T-helper 2 cell treated with Interferon-gamma antibody and Interleukin-4, amounts not matched to agents 100 ng/mL and 5 ng/mL, for 36 hours (primary cell): Measurements from ENCODE around the gene NEK10. TPM values are rescaled to one million over a fixed set of nuclear protein-coding genes. Genes with fewer than 3 reads are reported as not detected.

Source experiments
- intact Hi-C: fragments of 100-400 bp; cut with micrococcal nuclease; formaldehyde crosslinking; loops from one replicate; pipeline ENCODE4 v1.15.1; 2023
- total RNA-seq: library from RNA; stranded (reverse); gene quantifications from 2 replicates; pipeline ENCODE4 v1.2.3, GENCODE V29; 2022

NEK10 gene
- total RNA-seq, 1 donor from 2014 or later, result 1.5 TPM

GRCh38 chr3:27125821-27126501 is 243.2 kb downstream of the NEK10 start:
- intact Hi-C loops, result no loop called here

DNA sequence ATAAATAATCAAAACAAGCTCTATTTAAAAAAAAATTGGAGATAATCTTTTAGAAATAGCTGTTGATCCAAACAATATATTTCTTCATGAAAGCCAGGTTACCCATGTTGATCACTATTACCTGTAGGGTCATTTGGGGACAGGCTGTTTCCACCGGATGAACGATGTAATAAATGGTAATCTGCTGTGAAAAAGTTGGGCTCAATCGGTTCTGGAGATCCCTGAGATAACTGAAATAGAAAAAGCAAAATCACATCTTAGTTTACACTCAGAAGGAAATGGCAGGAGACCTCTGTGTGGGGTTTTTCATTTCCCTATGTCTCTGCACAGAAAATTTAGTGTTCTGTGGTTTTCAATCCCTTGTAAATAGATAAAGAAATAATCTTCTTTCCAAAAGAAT is 249.5 kb downstream of the NEK10 start:
- intact Hi-C loops, result no loop called here

DNA sequence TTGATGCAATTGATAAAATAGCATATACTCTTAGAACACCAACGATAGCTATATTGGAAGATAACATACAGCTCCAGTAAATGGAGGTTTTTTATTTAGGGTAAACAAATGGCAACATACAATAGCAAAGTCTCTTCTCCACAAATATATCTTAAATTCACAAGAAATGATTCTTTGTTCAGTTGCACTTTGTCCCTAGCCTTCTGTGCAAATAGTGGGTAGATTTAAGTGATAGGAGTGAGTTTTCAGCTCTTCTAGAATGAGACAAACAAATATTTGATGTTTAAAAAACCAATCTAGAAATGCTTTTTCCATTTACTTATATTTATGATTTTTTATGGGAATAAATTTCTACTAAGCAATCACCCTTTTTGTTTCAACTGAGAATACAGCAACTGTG is 253.8 kb downstream of the NEK10 start:
- intact Hi-C loops, result no loop called here

DNA sequence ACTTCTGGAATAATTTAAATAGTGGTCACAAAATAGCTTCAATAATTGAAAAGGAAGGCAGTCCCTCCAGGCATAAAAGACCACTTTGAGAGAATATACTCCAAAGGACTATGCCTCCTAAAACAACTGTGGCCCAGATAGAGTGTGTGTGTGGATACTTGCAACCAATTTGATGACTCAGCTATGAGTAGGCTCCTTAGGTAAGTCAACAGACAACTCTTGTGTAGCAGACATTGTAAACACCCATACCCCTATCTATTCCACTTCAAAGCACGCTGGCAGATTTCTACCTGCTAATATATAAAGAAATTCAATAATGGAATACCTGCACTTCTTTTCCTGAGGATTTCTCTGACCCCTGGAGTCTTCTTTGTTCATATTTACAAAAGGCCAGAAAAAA is 254.5 kb downstream of the NEK10 start:
- intact Hi-C loops, result no loop called here

DNA sequence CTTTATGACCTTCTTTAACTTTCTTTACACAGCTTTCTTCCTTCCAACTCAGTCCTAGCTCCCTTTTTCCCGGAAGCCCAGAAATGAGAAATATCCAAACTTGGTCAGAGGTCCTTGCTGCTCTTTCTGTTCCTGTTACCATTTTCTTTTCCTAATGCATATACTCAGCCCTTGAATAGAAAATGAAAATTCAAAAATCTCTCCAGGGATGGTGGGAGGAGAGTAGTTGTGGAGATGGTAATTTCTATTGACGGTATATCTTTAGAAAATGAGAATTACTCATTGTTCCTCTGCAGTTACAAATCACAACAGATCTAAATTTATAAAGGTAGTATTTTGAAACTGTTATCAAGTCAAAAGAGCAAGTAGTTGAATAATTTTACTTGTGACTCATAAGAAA is 255.1 kb downstream of the NEK10 start:
- intact Hi-C loops, result no loop called here

DNA sequence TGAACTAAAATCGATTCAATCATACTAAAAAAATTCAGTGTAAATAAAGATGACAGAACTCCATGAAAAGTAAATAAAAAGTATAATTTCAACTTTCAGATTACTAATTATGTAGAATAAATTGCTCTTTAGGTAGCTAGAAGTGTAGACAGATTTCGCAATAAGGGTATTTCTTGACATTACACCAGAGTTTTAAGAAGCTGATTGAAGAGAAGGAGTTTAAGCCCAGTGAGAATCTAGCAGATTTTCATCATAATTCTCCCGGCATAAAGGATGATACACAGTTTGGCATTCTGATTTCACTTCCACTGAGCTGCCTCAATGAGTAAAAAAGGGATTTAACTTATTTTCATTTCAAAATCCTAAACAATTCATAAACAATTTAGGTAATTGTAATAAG is 259.2 kb downstream of the NEK10 start:
- intact Hi-C loops, result no loop called here

- intact Hi-C loops, result no loop called here
Observed at GRCh38 chr3:27108322-27108721, 260.9 kb downstream of the NEK10 start.

GRCh38 chr3:27105904-27106303 is 263.3 kb downstream of the NEK10 start:
- intact Hi-C loops, result no loop called here

GRCh38 chr3:27097182-27097581 is 272.0 kb downstream of the NEK10 start:
- intact Hi-C loops, result no loop called here

DNA sequence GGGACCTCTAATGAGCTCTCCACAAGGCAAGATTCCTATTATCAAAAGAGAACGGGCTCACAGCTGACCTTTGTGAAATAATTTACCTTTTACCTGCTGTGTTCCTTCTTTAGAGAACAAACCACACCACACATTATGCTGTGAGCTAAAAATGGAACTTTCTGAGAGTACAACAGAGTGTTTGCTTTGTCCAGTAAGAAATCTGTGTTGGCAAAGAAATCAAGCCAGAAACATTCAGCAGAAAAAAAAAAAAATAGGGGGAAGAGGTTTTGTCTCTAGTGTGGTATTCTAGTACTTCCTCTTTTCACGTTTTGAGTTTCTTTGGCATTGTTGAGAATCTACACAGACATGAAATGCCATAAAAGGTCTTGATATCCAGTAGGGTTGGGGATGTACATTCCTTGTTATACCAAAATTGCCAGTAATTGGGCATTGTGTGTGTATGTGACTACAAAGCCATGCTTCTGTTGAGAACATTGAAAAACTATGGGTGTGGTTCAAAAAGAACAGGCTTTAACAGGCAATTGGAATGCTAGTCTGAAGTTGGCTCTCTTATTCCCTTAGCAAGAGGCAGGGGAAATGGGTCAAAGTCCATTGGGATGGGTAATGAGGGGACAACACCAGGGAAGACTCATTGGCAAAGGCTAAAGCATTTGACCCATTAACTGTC is 273.5 kb downstream of the NEK10 start:
- intact Hi-C loops, result no loop called here

- intact Hi-C loops, result no loop called here
Observed at GRCh38 chr3:27094721-27095120, 274.5 kb downstream of the NEK10 start.

DNA sequence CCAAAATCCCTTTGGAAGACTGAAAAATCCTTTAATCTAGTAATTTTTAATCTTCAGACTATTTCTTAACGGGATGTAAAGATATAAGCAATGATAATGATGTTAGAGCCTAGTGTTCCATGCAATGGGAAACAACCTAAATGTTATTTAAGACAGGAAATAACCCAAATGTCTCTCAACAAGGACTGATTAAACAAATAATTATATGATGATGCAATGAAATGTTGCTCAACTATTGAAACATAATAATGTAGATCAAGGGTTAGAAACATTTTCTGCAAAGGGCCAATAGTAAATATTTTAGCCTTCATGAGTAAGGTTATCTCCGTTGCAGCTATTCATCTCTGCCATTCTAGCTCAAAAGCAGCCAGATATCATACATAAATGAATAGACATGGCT is 275.4 kb downstream of the NEK10 start:
- intact Hi-C loops, result no loop called here

- intact Hi-C loops, result no loop called here
Observed at GRCh38 chr3:27090275-27091041, 278.7 kb downstream of the NEK10 start.

GRCh38 chr3:27089645-27090044 is 279.5 kb downstream of the NEK10 start:
- intact Hi-C loops, result no loop called here

DNA sequence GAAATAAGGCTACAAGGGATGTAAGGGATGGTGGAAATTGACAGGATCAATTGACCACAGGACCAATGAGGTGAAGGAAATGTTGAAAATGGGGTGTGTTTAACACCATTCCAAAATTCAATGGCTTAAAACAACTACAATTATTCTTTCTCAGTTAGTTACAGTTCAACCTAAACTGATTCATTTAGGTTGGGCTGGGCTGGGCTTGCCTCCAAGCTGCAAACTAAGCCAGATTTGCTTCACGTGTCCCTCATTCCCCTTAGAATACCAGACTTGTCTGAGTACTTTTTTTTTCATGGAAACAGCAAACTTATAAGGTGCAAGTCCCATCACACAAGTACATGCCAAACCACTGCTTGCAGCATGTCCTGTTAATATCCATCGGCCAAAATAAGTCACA is 280.1 kb downstream of the NEK10 start:
- intact Hi-C loops, result no loop called here

DNA sequence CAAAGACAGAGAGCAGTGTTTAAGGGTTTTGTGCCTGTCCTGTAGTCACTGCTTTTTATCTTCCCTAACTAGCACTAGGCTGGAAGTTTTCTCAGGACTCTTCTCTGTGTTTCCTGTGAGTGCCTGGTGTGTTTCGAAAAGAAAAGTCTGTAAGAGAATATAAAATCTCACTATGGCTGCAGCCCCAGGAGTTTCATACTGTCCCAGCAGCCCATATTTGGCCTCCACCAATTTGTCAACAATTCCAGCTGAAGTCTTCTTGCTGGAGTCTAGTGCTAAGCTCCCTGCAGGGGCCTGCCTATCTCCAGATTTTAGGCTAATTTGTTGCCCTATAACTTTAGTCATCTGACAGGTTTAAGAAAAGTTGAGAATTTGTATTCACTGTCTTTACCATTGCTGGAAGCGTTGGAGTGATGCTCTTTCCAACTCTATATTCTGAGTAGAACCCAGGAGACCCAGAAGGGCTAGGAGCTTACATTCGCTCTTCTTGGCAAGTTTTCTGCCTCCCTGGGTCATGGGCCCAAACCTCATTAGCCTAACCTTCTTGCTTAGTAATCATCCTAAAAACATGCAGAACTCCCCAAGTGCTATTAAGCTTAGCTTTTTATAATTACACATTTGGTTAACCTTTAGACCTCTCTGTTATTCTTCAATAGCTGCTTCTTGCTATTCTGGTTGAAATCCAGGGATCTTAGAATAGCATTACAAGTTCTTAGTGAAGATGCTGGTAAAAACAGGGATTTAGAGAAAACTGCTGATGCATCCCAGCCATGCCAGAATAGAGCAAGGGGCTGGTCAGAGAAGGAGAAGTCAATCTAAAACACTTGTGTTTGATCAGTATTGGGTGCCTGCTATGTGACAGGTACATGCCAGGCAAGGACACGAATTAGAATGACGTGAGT is 283.1 kb downstream of the NEK10 start:
- intact Hi-C loops, result no loop called here

DNA sequence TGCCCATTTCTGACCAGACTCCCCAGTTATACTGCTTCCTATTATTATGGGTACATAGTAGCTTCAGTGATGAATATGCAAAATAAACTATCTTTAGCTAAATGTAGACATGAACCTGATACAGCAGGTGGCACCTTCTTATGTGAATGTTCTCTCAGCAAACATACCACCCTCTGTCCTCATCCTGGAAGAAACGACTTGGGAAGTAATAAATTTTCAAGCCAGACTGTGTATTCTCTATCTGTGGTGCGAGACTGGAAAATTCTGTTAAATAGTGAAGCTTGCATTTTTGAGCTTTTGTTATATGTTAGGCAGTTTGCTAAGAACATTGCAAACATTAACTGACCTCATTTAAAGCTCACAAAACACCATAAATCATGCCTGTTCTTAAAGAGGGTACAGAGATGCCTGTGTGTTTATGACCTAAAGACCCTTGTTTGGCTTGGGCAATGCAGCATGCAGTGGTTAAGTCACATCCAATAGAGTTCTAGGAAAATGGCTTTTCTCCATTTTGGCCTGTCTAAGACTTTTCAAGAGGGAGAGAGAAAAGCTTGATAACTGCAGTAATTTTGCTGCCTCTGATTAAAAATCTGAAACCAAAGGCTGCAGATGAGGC is 287.1 kb downstream of the NEK10 start:
- intact Hi-C loops, result no loop called here

DNA sequence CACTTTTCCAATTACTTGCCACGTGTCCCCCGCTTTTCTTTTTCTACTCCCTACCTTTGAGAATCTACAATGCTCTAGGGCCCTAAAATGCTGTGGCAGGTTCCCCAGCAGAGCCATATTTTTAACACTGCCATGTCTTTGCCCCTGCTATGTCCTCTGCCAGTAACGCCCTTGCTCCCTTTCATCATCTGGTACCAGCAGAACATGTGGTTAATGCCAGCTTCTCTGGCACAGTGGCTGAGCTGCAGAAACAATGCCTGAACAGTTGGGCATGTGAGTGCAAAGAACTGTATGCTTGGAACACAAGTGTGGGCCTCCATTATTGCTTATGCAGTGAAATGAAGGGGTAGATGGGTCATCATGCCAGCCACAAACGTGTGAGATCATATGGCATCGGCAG is 287.6 kb downstream of the NEK10 start:
- intact Hi-C loops, result no loop called here

GRCh38 chr3:27080258-27080525 is 289.0 kb downstream of the NEK10 start:
- intact Hi-C loops, result no loop called here

GRCh38 chr3:27079427-27080257 is 289.5 kb downstream of the NEK10 start:
- intact Hi-C loops, result no loop called here
